ENCODE measurements around the gene MEGF8.

Gene MEGF8

DNA sequence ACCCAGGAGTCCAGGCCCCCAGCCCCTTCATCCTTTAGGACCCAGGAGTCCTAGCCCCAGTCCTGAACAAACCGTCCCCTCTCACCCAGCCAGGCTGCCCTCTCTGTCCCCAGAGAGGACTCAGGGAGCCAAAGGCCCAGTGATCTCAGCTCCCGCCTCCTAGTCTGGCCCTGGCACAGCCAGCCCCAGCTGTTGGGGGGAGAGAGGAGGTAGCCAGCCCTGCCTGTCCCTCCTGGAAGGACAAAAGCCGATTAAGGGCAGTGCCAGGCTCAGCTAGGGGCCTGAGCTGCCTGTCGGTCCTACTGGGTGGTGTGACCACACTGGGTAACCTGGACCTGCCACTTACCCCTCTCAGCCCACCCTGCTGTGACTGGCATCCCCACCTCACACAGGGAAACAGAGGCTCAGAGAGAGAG, 87.2 kb downstream of the MEGF8 start:
- DNase-seq (ENCODE audit: low read depth): no peak

DNA sequence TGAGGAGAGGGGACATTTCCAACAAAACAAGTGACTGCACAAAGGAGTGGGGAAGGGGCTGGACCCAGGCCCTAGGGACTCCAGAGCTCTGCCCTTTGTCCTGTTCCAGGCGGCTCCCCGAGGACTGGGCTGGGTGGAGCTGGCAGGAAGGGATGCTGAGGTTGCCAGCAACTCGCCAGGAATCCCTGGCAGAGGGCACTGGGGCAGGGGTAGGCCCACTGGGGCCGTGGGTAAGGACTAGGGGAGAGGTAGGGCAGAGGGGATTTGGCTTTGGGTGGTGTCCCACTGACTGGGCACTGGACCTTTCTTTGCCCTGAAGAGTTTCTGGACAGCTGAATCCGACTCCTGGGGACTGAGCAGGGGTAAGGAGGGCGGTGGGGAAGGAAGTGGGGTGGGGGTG, 93.9 kb downstream of the MEGF8 start:
- DNase-seq (ENCODE audit: low read depth): no peak

DNA sequence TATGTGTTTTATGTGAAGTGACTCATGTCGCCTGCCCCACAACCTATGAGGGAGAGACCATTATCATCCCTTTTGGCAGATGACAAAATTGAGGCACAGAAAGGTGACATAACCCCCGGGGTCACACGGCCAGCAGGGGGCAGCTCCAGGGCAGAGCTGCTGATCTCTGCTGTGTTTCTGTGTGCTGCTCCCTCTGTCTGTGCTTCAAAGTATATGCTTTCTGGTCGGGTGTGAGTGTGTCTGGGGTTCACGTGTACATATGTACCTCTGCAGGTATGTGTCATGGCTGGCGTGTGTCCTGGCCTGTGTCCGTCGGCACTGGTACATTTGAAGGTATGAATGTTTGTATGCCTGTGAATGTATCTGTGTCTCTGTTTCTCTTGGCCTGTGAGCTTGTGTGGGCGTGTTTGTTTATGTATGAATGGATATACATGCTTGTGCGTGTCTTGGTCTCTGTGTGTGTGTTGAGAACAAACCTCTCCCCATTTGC, 94.7 kb downstream of the MEGF8 start:
- DNase-seq (ENCODE audit: low read depth): peak; percentile 69

DNA sequence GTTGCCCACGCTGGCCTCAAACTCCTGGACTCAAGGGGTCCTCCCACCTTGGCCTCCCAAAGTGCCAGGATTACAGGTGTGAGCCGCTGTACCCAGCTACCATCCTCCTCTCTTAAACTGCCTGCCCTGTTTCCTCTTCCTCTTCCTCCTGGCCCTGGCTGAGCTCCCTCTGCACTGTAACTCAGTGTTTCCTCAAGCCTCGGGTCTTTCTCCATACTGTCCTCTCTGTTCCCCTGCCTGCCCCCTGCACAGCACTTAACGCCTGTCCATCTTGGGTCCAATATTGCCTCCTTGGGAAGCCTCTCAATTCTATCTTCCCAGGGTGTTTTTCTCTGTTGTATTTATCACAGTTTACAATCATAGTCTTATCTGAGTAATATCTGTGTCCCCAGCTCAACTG, 95.7 kb downstream of the MEGF8 start:
- DNase-seq (ENCODE audit: low read depth): no peak

DNA sequence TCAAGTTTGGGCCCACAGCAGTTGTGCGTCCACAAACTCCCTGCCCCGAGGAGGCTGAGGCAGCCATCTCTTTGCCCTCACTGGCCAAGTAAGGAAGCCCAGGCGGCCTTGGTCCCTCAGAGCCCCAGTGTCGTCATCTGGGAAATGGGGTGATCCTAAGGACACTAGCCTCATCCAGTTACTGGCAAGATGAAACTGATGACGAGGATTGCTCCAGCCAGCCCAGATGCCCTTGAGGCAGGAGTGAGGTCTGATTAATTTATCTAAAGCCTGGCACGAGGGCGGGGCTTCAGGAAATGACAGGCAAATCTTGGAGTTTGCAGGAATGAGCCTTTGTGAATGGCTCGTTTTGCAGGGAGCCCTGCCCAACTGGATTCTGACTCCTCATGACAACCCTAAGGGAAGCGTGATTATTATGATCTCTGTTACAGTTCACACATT, 96.2 kb downstream of the MEGF8 start:
- no peak for DNase-seq (ENCODE audit: low read depth)

DNA sequence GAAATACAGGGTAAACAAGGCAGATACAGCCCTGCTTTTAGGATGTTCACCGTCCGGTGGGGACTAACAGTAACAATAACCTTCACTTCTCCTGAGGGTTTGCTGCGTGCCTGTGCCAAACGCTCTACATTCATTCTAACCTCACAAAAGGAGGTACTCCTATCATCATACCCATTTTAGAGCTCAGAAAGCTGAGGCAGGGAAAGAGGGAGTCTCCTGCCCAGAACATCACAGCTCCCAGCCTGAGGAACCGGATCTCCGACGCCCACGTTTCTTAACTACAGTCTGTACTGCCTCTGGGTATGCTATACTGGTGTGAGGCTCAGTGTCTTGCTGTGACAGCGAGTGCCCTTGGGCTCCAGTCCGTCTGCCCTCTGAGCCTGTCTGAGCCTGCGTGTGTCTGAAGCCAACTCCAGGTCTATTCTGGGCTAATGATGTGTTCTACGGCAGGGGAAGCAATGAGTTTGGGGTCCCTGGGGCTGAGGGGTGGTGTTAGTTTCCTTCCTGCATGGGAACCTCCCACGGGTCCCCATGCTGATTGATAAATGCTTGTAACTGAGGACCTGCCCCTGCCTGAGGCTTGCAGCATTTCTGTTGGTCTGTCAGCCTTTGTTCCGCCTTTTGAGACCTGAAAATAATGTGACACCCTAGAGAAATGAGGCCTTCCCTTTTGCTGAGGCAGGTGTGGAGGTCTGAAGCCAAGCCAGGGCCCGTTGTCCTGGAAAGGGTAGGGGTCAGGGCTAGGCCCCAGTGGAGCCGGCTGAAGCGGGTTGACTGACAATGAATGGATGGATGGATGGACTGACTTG, 96.9 kb downstream of the MEGF8 start:
- DNase-seq (ENCODE audit: low read depth): no peak

DNA sequence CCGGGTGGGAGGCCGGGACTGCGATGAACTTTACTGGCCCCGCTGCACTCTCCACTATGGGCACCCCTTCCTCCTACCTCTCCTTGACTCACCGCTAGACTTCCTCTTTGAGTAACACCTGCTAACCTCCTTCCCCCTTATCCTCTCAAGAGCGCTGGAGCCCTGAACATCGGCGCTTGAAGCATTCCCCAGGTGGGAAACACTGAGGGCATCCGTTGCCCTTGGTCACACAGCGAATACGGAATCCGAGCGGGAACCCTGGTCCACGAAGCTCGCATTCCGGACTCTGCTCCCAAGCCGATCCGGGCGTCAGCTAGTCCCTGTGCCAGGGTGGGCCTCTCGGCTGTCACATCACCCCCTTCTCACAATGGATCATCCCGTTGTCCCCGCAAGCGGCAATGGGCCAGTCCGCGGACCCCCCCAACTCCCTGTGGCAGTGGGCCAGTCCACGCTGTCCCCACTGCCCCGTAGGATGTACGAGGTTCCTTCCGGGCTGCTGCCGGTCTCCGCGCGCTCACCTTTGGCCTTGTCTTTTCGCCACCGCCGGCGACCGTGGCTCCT, 97.5 kb downstream of the MEGF8 start:
- DNase-seq (ENCODE audit: low read depth): peak; percentile 39

DNA sequence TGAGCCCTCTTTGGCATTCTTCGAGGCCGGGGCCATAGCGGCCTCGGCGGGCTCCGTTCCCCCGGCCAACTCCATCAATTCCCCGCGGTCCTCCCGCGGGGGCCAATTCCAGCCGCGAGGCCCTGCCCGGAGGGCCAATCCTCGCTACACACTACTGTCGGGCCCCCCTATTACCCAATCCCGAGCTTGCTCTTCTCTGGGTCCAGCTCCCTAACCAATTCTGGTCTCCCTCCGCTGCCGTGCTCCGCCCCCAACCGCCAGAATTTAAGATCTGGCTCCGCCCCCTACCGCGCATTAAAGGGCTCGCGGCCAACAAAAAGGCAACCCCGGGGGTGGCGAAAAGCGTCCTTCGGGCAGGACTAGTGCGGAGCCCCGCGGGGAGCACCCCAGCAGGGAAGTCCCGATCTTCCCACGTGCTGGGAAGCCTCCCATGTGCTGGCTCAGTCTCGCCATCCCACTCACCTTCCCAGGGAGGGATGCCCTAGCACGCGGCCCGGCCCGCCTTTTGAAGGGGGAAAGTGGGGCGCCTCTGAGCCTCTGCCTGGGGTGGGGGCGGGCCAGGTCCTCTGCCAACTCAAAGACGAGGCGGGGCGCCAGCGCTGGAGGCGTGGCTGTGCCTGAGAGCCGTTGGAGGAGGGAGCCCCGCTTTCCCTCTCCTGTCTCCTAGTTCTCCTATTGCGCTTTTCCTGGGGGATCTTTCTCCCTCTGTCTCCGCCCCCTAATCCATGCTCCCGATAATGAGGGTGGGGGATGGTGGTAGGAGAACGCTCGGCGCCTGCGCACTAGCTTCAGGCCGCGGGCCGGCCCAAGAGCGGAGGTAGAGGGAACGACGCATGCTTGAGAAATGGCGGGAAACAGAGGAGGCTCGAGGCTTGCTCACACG, 98.3 kb downstream of the MEGF8 start:
- peak; percentile 89 for DNase-seq (ENCODE audit: low read depth)

DNA sequence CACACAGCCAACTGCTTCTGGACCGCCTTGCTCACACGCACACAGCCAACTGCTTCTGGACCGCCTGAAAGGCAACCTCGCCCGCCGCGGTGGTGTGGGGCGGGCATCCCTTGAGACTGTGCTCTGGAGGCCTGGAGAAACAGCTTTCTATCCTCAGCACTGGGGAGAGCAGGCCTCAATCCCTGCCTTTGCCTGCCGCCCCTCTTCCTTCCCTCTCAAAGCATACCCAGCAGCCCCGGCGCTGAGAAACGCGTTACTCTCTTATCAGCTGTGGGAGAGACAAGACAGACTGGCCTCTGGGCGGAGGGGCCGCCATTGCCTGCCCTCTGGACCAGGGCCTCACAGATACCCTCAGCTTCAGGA, 98.9 kb downstream of the MEGF8 start:
- no peak for DNase-seq (ENCODE audit: low read depth)

DNA sequence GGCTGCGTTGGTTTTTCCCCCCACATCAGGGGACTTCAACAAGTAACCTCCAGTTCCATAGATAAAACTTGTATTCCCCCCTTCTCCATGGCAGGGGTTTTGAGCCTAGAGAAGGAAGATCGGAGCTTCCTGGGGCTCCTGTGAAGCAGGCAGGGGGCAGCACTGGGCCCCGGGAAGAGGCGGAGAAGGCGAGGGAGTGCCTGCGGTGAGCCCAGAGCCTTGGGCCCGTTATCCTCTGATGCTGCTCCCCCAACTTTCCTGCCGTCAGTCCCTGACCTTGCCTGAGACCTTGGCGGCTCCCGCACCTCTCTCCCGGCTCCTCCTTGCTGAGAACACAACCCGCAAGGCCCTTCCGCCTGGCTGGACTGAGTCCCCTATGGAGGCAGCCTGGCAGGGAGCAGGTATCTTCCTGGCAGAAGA, 99.3 kb downstream of the MEGF8 start:
- DNase-seq (ENCODE audit: low read depth): no peak

DNA sequence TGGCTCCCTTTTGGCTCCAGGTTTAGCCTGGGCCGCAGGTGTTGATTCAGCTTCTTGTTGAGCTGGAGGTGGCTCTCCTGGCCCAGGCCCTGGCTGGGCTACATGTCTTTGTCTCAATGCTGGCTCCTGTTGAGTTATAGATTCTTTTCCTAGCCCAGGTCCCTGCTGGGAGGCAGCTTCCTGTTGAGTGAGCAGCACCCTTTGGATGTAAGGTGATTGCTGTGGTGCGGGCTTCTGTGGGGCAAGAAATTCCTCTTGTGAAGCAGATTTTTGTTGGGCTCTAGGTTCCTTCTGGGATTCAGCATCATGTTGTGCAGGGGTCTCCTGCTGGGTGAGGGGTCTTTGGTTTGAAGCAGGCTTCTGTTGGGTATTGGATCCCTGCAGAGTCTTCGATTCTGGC, 101.2 kb downstream of the MEGF8 start:
- DNase-seq (ENCODE audit: low read depth): no peak

DNA sequence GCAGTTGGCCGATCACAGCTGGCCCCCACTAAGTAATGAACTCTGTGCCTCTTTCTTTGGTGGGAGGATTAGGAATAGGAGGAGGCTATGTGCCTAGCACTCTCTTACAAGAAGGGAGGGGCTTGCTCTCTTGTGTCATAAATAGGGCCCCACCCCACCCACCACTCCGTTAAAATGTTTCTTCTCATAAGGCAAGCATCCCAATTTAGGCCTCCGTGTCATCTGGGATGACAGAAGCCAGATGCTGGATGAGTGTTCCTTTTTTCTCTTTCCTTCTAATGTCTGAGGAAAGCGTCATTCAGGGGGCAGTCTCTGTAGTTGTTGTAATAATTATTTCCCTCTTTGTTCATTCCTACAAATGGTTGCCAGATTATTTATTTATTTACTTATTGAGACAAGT, 101.9 kb downstream of the MEGF8 start, which contains the start of gene LIPE:
LIPE (minus strand) TSS at position 76 of the 400 bp plus-strand sequence. CDS start 239 bp downstream, outside the sequence.
- no peak for DNase-seq (ENCODE audit: low read depth)
